ENCODE measurements around the gene HDDC3. TPM values are rescaled to one million over a fixed set of nuclear protein-coding genes. Genes with fewer than 3 reads are reported as not detected.

Gene HDDC3
- total and polyA plus RNA-seq, 9 of the 15 experiments (the other 6 are each of a cell fraction or from before 2014, with no cell fraction given), result 14.9 to 55.8 (median 36.9) TPM

DNA sequence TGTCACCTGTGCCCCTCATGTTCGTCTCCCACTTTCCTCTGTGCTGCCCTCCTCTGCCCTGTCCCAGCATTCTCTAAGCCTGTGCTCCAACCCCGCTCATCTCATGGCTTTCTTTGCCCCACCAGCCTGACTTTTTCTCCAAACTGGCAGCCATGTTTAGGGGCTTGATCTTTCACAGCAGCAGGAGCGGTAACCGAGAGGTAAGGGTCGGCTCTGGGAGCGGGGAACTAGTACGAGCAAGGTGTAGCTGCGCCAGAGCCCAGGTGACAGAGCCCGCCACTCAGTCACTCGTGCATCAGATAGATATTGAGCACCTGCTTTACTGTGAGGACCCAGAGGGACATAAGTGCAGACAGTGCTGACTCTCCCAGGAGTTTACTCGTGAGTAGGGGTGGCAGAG, 15.9 kb downstream of the HDDC3 start:
- no peak for DNase-seq (ENCODE audit: extremely low read depth in 1 of 4, low spot score in 3 of 4)

More for the DNA sequence above, 15.9 kb downstream of the HDDC3 start:
- FAIRE-seq (no peak), ATAC-seq (no peak)
- Histone ChIP-seq H3K27ac (ENCODE audit: extremely low read depth, low read depth, low read length) (peak overlapping the region; percentile 80; the same call in 2 of the 3 replicates), H3K79me2 (ENCODE audit: control insufficient read depth, insufficient read depth, low read length) (peaks cover 6% of the 10 kb centered on the region; the same call in 2 of the 3 replicates), H3K9me3 (replicated peaks; ENCODE audit: control insufficient read depth, insufficient read depth, low read depth, low read length) (no peaks in the 10 kb centered on the region), H3K4me2 (ENCODE audit: insufficient read depth, low read length) (0 out of 2 replicates have a peak overlapping the region, but pooled peaks have one; percentile 4), H3K4me1 (replicated peaks in 1 of 2; ENCODE audit: control insufficient read depth in 2 of 2, insufficient read depth in 2 of 2, low read length in 2 of 2) (peaks cover 19 to 33% of the 10 kb centered on the region in 2 experiments), H2AFZ (ENCODE audit: low read depth, low read length) (no peak overlapping the region), H3K27me3 (ENCODE audit: control insufficient read depth in 2 of 2, insufficient read depth in 2 of 2, low read length in 2 of 2) (no peaks in the 10 kb centered on the region), H3K9me1 (ENCODE audit: control insufficient read depth, insufficient read depth, low read length) (no peaks in the 10 kb centered on the region), H3K9ac (ENCODE audit: insufficient read depth in 1 of 2, low read depth in 2 of 2, low read length in 2 of 2) (peak overlapping the region in 1 of 2 experiments; percentile 13; a peak in 3 of 4 replicates), H3K36me3 (ENCODE audit: control insufficient read depth, insufficient read depth, low read length) (peaks cover 100% of the 10 kb centered on the region), H4K20me1 (replicated peaks; ENCODE audit: control insufficient read depth, insufficient read depth, low read length) (no peaks in the 10 kb centered on the region), H3K4me3 (no peak overlapping the region)
- ChIA-PET POLR2A (interaction anchor here (0.7 to 4.7 kb wide), 4 partner anchors 9 to 556 kb away, joined by 3 to 54 read pairs (median 6); partner anchors contain the start of gene MAN2A2), CTCF (ENCODE audit: low intra/inter-chr PET ratio) (no interaction called here)
- intact Hi-C loops (cut with micrococcal nuclease) (no loop called here), in situ Hi-C loops (cut with MboI) (no loop called here)
- no peak for TF ChIP-seq PURB (CRISPR knock-in tag; IDR thresholded peaks at IDR 0.05; ENCODE audit: low read depth)
- no peak for TF ChIP-seq ZNF23 (CRISPR knock-in tag; IDR thresholded peaks at IDR 0.05)
- no peak for TF ChIP-seq IRF1 (CRISPR knock-in tag; IDR thresholded peaks at IDR 0.05; ENCODE audit: borderline replicate concordance)
- TF ChIP-seq BHLHE40 (IDR thresholded peaks at IDR 0.05; ENCODE audit: low read length), result no peak
- TF ChIP-seq ZNF134 (CRISPR knock-in tag; conservative IDR thresholded peaks at IDR 0.05), result no peak
- TF ChIP-seq ZBTB12 (CRISPR knock-in tag; IDR thresholded peaks at IDR 0.05), result no peak
- peak; percentile 5; the same call in 1 of the 2 replicates for TF ChIP-seq SP1 (CRISPR knock-in tag; IDR thresholded peaks at IDR 0.05)
- 95% methylated on average over 11 of the region's 11 CpGs for WGBS (ENCODE audit: insufficient coverage, low coverage, missing lambda C conversion rate)
- no TSS peak for BruUV-seq (replicated peaks)
